KBM-7 (cell line): Measurements from ENCODE around the gene MFAP4.
"Not testable (repeated sequence)": the region's sequence is repeated elsewhere in the genome, so short reads cannot be mapped to it uniquely, and the experiment has no call there.

Experiments
- DNase-seq: peaks from one replicate; pipeline ENCODE4 v3.0.0-alpha.2; 2015
- in situ Hi-C: fragments of 300-500 bp; cut with MboI; formaldehyde crosslinking; loops from 2 replicates; pipeline ENCODE4 v1.14.3; 2020; ENCODE audit warnings: low sequenced_read_pairs, low pct_unique_long_range_greater_than_20kb, mixed read lengths

MFAP4 gene

DNA sequence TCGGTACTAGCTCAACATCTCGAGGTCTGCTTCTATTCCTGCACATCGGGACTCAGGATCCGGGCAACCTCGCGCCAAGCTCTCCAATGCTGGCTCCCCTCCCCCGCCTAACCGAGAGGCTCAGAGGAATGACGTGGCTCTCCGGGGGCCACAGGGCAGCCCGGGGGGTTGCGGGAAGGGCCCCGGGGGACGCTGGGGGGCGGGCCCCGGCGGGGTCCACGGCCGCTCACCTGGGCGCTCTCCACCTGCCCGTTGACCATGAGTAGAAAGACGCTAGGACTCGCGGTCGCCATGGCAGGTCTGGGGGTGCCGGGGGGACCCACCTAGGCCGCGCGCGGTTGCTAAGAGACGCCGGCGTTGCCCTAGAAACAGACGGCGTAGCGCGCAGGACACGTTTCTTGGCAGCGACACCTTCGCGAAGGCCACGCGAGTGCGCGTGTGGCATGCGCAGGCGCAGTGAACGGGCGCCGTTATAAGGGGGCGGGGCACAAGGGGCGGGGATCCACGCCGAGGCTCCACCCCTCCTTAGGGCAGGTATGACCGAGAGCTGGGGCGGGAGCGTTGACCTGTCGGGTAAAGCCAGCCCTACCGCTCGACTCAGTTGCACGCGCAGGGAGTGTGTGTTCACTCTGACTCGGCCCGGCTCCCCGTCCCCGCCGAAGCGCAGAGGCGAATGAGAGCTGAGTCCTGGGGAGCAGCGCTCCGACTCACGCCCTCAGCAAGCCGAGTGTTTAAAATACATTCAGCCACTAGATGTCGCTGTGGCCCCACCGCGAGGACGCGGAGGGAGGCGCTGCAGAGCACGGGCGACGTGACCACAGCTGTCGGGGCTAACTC lies 24.5 kb downstream of the MFAP4 start, which contains the start of gene B9D1:
Gene B9D1, minus strand, starts transcription at position 447 of the 837 bp plus-strand sequence. Its CDS starts 154 bp downstream, at position 293.
- in situ Hi-C loops, result loop anchor here (10.0 kb wide), 2 partner anchors 52 to 82 kb away; partner anchors contain the start of gene RNF112
- peak; percentile 94 for DNase-seq

DNA sequence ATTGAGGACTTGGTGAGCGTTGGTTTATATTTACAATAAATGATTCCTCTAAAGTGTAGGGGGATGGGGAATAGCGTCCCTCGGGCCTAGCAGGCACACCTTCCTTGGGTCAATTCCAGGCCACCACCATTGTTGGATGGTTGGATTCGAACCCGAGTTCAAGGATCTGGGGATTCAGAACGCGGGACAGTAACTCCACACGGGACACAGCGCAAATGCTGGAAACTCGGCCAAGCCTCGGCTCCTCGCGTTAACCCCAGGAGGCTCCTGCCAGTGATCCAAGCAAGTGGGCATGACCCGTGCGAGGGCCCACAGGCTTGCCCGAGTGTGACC lies 25.1 kb downstream of the MFAP4 start:
- in situ Hi-C loops, result loop anchor here (10.0 kb wide), 2 partner anchors 53 to 83 kb away; partner anchors contain the start of gene RNF112
- no peak for DNase-seq

DNA sequence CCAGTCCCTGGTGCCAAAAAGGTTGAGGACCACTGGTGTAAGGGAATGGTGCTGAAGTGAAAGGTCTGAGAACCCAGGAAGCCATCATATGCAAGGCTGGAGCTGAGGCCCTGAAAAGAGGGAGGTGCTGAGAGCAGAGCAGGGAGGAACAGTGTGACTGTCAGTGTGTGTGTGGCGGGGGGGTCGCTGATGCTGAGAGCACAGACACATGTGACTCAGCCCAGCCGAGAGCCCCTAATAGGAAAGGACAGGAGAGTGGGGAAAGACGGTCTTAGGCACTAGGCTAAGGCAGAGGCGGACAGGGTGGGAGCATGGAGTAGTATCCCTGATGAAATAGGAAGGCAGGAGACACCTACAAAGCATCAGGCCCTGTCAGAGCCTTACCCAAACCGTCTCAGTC lies 25.7 kb downstream of the MFAP4 start:
- in situ Hi-C loops, result loop anchor here (10.0 kb wide), 2 partner anchors 53 to 83 kb away; partner anchors contain the start of gene RNF112
- no peak for DNase-seq

DNA sequence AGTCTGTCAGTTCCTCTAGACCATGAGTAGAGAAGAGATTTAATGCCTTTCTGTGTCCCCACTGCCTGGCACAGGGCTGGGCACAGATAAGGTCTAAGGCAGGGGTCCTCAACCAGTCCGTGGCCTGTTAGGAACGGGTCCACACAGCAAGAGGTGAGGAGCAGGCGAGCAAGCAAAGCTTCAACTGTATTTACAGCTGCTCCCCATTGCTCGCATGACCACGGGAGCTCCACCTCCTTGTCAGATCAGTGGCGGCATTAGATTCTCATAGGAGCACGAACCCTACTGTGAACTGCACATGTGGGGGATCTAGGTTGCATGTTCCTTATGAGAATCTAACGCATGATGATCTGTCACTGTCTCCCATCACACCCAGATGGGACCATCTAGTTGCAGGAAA lies 26.2 kb downstream of the MFAP4 start:
- in situ Hi-C loops, result loop anchor here (10.0 kb wide), 2 partner anchors 54 to 84 kb away; partner anchors contain the start of gene RNF112
- no peak for DNase-seq

DNA sequence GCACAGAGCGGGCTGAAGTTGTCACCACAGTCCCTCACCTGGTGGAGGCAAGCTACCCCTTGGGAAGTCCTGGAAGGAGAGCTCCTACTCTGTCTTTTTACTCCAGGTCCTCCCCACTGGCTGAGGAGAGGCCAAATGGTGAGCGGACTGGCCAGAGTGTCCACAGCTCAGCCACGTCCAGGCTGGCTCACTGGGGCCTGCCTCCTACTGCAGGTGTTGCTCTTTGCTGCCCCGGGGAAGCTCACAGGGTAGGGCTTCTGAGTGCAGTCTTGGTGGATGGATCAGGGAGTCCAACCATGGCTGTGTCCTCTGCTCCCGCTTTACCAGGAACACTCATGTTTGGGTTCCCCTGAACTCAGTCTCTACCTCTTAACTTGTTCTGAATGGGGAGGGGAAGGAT lies 27.1 kb downstream of the MFAP4 start:
- in situ Hi-C loops, result loop anchor here (10.0 kb wide), 2 partner anchors 55 to 85 kb away; partner anchors contain the start of gene RNF112
- no peak for DNase-seq

DNA sequence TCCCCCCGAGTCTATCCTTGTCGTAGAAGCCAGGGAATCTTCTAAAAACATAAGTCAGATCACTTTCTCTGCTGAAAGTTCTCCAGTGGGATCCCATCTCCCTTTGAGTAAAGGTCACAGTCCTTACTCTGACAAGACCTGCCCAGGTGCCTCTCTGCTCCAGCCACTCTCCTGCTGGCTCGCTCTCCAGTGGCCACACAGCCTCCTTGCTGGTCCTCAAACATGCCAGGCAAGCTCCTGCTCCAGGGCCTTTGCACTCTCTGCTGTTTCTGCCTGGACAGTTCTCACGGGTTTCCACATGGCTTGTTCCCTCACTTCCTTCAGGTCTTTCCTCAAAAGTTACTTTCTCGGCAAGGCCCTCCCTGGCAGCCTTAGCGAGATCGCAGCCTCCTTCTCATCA lies 27.8 kb downstream of the MFAP4 start:
- no peak for DNase-seq
- in situ Hi-C loops, result no loop called here

DNA sequence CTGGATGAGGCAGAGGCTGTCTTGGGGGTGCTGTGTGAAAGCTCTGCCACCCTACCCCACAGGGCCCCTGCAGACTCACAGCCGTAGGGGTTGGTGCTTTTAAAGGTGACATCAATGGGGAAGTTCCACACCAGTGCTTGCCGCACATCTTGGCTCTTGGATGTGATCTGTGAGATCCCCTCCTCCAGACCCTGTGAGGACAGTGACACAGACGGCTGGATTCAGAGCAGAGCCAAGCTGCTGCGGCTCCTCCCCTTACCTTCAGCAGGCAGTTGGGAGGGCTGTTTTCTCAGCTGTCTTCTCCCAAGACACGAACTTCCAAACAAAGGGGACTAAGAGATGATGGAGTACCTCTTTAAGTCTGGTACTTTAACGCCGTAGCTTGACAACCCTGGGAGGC lies 29.2 kb downstream of the MFAP4 start:
- DNase-seq, result no peak
- in situ Hi-C loops, result no loop called here

DNA sequence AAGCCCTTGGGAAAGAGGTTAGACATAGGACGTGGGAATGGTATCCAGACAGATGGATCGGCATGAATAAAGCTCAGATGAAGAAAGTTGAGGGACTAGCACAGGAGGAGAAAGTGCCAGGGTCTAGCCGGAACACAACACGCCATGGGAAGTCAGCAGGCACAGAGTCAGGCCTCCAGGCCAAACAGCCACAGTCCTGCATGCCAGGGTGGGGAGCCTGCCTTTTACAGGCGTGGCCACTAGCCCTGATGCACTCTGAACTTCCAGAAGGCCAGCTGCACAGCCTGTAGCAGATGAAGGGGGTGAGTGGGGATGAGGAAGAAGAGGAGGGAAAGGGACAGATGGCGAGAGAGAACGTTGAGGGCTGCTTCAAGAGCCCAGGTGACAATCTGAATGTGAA lies 29.6 kb downstream of the MFAP4 start:
- DNase-seq, result no peak
- in situ Hi-C loops, result no loop called here

DNA sequence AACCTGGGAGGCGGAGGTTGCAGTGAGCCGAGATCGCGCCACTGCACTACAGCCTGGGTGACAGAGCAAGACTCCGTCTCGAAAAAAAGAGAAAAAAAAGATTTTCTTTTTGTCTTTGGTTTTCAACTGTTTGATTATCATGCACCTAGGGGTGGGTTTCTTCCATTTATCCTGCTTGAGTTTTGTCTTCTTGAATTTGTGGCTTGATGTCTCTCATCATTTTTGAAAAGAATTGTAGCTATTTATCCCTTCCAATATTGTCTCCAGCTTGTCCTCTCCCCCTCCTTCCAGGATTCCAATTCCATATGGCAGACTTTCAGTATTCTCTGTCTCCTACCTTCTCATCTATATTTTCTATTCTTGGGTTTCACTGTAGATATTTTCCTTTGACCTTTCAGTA lies 32.2 kb downstream of the MFAP4 start:
- in situ Hi-C loops, result no loop called here
- DNase-seq, result no peak

DNA sequence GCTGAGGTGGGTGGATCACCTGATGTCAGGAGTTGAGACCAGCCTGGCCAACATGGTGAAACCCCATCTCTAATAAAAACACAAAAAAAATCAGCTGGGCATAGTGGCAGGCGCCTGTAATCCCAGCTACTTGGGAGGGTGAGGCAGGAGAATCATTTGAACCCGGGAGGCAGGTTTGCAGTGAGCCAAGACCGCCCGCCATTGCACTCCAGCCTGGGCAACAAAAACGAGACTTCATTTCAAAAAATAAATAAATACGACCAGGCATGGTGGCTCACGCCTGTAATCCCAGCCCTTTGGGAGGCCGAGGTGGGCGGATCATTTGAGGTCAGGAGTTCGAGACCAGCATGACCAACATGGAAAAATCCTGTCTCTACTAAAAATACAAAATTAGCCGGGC lies 33.6 kb downstream of the MFAP4 start:
- in situ Hi-C loops, DNase-seq: not testable (repeated sequence)

DNA sequence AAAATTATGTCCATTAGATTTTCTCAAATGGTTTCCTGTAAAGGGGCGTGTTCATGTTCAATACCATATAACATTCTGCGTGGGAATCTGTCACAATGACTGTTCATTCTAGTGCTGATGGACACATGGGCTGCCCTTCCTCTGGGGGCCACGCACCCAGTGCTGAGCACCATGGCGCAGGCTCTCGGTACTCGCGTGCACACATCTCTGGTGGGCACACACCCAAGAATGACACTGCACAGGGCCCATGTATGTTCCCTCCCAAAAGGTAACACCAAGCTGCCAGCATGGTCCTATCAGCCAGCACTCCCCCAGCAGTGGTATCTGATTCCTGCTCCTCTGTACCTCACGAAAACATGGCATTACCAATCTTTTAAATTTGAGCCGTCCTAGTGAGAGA lies 38.2 kb downstream of the MFAP4 start:
- no peak for DNase-seq
- in situ Hi-C loops, result no loop called here

DNA sequence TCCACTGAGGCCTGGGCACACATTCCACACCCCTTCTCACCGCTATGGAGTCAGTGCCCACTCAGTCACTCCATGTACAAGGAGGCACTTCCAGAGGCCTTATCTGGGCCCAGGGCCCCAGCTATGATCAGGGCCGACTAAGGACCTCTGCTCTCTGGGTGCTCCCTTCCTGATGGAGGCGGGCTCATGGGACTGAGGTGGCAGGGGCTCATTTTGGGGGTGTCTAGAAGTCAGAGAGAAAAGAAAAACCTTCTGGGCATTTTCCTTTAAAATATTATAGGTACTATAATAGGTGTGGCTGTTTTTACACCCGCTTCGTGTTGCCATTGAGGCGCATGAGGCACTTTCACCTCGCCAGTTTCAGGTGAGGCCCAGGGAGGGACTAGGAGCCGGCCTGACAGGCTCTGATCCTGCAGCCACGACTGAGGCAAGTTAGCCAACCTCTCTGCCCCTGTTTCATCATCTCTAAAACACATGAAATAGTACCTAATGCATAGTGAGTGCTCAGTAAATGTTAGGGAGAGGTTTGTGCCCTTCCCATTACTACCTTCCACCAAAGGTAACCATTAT lies 38.8 kb downstream of the MFAP4 start:
- DNase-seq, result no peak
- in situ Hi-C loops, result no loop called here

DNA sequence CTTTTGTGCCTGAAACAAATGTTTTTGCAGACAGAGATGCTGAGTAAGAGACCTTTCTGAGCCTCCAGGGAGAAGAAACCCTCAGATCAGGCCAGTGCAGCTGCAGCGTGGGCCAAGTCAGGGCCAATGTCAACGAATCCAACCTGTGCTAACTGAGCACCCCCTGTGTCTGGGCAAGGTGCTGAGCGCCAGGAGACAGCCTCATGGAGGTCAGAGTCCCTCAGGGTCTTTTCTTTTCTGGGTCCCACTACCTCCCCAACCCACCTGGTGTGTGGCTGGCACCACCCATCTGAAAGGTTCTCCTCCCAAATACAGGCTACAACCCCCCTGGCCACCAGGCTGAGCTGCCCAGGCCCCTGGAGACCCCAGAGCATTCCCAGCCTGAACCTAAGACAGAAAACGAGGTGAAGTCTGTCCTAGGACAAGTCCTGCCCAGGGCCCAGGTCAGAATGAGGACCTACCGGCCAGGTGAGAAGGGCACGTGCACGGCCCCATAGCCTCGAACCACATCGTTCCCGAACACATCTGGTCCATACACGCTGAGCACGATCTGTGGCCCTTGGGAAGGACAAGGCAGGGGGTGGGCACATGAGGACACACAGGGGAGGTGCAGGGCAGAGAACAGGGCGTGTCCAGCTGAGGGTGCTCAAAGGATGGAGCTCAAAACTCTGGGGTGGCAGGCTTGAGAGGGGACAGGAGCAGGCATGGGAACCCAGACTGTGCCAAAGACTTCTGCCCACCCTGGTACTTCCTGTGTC lies 39.5 kb downstream of the MFAP4 start:
- DNase-seq, result no peak
- in situ Hi-C loops, result no loop called here

DNA sequence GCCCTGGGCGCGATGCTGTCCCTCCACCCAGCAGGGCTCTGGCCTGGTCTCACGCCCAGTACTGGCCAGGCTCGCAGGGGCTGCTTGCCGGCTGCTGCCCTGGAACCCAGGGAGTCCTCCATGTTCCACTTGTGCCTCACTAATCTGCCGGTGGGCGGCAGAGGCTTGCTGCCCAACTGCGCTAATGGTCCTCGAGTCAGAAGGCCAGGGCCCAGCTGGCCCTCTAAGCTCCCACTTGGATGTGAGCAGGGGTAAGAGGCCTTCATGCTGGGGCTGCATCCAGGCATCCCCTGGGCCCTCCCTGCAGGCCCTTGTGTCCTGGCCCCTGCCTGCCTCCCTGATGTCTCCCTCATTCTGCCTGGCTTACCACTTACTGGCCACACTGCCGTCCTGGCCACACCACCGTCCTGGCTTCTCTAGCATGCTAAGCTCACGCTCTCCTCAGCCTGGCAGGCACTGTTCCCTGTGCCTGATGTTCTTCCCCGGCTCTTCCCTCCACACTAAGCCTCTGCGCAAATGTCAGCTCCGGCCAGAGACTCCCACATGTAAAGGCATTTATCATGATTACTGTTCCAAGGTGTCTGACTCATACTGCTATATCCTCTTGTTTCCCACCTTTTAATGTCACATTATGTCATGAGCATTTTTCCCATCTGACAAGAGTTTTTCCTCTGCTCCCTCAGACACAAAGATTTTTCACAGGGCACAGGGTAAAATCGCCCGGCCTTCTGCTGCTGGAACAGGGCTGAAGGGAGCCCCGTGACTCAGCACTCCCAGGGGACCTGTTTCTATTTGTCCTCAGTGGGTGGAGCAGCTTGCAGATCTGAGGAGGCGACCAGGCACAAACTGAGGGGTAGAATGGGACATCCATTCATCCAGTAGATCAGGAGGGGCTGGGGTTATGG lies 40.4 kb downstream of the MFAP4 start:
- in situ Hi-C loops, result no loop called here
- DNase-seq, result no peak

DNA sequence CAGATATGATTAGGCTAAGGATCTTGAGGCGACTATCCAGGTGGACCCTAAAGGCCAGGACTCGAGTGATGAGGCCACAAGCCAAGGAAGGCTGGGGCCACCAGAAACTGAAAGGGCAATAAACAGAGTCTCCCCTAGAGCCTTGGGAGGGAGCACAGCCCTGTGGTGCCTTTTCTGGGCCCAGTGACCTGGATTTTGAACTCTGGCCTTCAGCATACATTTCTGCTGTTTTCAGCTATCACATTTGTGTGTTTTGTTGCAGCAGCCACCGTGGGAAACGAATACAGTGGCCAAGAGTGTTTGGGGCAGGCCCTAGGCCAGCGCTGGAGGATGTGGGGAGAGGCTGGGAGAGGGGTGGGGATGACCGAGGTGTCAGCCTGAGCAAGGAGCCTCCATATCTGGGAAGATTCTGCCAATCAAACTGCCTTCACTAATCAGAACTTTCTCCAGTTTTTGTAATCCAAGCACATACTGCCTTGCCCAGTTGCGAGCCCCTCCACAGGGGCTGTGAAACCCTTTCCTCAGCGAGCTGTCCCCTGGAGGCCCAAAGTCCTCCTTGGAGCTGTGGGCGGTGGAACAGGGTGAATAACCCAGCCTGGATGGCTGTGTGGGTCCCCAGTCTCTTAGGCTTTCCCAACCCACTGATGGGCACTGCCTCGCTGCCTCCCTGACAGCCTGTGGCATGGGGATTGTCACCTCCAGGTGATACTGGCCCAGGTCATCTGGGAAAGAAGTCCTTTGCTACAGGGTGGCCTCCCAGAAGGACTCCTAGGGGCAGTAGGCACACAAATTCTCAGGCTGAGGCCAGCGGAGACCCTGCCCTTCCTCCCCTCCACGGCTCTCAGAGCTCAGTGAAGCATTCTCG lies 41.3 kb downstream of the MFAP4 start:
- in situ Hi-C loops, result no loop called here
- no peak for DNase-seq

DNA sequence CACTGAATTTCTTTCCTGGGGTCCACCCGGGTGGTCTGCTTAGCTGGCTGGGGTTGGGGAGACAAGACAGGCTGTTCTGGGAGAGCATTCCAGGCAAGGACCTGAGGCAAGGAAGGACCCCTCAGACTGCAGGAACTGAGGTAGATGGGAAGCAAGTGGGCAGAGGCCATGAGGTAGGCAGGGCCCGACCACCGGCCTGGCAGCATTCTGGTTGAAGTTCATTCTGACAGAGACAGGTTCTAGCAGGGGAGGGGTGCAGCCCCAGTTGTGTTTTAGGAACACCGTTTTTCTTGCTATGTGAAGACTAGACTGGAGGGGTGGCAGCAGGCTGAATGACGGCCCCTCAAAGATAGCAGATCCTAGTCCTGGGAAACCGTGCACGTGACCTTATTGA lies 41.9 kb downstream of the MFAP4 start:
- in situ Hi-C loops, result no loop called here
- DNase-seq, result no peak

DNA sequence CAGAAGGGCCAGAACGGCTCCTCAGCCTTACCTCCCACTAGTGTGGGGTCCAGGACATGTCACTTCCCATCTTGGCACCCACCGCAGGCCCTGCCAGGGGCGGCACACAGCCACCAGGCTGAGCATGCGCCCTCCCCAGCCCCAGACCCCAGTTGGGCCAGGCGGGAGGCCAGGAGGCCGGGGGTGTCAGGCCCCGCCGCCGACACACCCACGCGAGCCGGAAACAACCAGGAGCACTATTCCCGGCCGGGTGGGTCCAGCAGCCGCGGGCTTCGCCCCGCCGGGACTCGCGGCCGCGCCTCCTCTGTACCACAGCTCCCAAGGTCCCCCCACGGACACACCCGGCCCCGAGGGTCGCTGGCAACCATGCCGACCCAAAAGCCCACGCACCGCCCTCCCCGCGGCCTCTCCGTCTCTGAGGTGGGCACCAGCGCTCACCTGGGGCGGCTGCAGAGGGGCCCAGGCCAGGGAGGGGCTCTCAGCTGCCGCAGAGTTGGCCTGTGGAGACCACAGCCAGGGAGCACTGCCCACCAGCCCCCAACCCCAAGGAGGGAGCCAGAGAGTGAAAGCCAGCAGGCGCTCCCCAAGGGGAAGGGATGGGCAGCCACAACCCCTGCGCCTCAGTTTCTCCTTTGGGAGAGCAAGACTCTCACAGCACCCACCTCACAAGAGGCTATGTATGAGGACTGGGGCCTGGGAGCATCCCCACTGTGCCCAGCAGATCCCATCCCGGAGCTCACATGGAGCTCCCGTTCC lies 42.5 kb downstream of the MFAP4 start:
- in situ Hi-C loops, result no loop called here
- DNase-seq, result no peak
